Activated B cell treated with CpG ODN at 0.5 μM for 24 hours (primary cell): Measurements from ENCODE around the gene KRT9. TPM values are rescaled to one million over a fixed set of nuclear protein-coding genes. Genes with fewer than 3 reads are reported as not detected.

Experiments
- ATAC-seq: fragments of 200-7000 bp; cut with Tn5 transposase; one replicate; pipeline ENCODE4 v1.10.0; 2021; ENCODE audit warnings: low read depth, mild to moderate bottlenecking, moderate library complexity
- CTCF ChIA-PET: fragments of 350-600 bp; sonication (Branson Sonifier 250); formaldehyde crosslinking; loops from one replicate; lab custom pipeline; 2021; ENCODE audit warnings: antibody characterized with exemption; lab: Charles Lee
- POLR2A ChIA-PET: fragments of 350-600 bp; sonication (Branson Sonifier 250); formaldehyde crosslinking; loops from one replicate; lab custom pipeline; 2021; ENCODE audit warnings: antibody characterized with exemption; lab: Charles Lee
- DNase-seq: peaks from one replicate; pipeline ENCODE4 v3.0.0; 2022
- H3K27ac Mint-ChIP-seq: one replicate; pipeline ENCODE4 v1.8.0; 2020; ENCODE audit warnings: mixed read lengths
- H3K27me3 Mint-ChIP-seq: one replicate; pipeline ENCODE4 v1.8.0; 2021; ENCODE audit warnings: mixed read lengths
- H3K36me3 Mint-ChIP-seq: one replicate; pipeline ENCODE4 v1.8.0; 2021; ENCODE audit warnings: low read depth, mixed read lengths
- H3K4me1 Mint-ChIP-seq: one replicate; pipeline ENCODE4 v1.8.0; 2021; ENCODE audit warnings: mixed read lengths
- H3K4me3 Mint-ChIP-seq: one replicate; pipeline ENCODE4 v1.8.0; 2020; ENCODE audit warnings: mild to moderate bottlenecking, mixed read lengths
- H3K9me3 Mint-ChIP-seq: one replicate; pipeline ENCODE4 v1.8.0; 2020; ENCODE audit warnings: mixed read lengths
- CTCF ChIP-seq: fragments of 200-600 bp; IDR thresholded peaks from one replicate; pipeline ENCODE4 v1.8.0; 2022; ENCODE audit warnings: antibody characterized with exemption, mild to moderate bottlenecking
- intact Hi-C: fragments of 100-400 bp; cut with micrococcal nuclease; formaldehyde crosslinking; loops from one replicate; pipeline ENCODE4 v1.15.1; 2024
- total RNA-seq: library from RNA; stranded (reverse); gene quantifications from 2 replicates; pipeline ENCODE4 v1.2.3, GENCODE V29; 2022

The KRT9 gene
- total RNA-seq, 1 donor from 2014 or later = not detected

DNA sequence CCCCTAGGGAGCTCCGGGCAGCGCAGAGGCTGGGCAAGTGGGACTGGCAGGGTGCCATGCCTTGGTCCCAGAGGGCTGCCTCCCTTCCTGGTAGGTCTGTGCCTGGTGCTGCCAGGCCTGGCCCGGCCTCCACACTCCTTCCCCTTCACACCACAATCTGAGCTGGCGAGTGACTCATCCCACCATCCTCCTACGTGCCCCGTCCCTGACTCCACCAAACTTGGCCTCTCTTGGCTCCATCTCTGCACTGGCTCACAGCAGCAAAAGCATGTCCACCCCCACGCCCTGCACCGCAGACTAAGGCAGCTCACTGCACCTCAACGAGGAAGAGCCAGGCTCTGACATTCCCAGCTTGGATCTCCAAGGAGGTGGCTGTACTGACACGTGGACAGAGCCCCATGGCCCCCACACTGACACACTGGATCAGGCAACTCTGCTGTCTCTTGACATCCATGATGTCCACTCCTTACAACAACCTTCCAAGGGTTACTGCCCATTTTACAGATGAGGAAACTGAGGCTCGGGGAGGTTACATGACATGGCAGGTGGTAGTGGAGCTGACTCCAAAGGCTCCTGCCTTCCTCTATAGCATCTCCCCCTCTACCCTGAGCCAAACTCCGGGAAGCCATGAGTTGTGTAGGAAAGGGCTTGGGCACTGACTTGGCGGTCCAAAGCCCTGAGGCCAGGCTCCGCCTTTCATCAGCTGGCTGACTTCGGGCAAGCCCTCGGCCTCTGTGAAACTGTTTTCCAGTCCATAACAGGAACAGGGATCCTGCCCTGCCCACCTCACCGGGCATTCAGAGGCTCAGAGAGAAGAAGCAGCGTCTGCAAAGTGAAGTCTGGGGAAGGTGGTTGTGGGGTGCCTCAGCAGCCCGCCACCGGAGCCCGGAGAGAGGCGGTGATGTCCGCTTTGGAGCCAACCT lies 23.7 kb downstream of the KRT9 start:
- no peak for TF ChIP-seq CTCF
- no peak overlapping the region for H3K27ac Mint-ChIP-seq
- H3K27me3 Mint-ChIP-seq = peaks cover 34% of the 10 kb centered on the region
- peaks cover 7% of the 10 kb centered on the region for H3K9me3 Mint-ChIP-seq
- ChIA-PET CTCF (interaction anchor here (0.9 to 5.2 kb wide), 16 partner anchors 11 to 1001 kb away, joined by 3 to 52 read pairs (median 8); partner anchors contain the start of gene KRT15), POLR2A (interaction anchor here (1.0 to 1.5 kb wide), 2 partner anchors 100 to 115 kb away, joined by 6 read pairs; no protein-coding TSS in a partner anchor)
- no peak for DNase-seq
- no peak for ATAC-seq
- intact Hi-C loops = loop anchor here (2.0 to 5.0 kb wide), 2 partner anchors 691 to 931 kb away; no protein-coding TSS in a partner anchor
- peaks cover 3% of the 10 kb centered on the region for H3K36me3 Mint-ChIP-seq
- H3K4me1 Mint-ChIP-seq = peaks cover 8% of the 10 kb centered on the region
- no peak overlapping the region for H3K4me3 Mint-ChIP-seq

DNA sequence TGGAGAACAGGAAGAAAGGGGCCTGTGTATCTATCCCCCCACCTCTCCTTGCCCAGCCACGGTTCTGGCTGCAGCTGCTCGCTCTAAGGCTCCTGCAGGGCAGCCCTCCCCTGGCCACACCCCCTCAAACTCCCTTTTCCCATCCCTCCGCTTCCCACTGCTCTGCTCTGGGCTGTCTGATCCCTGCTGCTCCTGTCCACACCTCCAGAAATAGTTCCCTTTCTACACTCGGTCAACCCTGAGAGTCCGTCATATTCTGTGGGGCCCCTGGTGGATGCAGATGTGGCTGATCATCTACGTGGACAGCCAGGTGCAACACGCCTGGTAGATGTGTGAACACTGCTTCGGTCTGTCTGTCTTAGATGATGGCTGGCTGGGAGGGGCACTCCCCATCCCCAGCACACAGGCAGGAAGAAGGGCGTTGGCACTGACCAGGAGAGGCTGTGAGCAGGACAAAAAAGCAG lies 24.4 kb downstream of the KRT9 start:
- CTCF ChIA-PET = interaction anchor here (1.3 to 5.2 kb wide), 3 partner anchors 101 to 690 kb away, joined by 3 to 52 read pairs (median 29); no protein-coding TSS in a partner anchor
- Mint-ChIP-seq H3K36me3 (peaks cover 3% of the 10 kb centered on the region), H3K4me3 (no peak overlapping the region), H3K9me3 (peaks cover 7% of the 10 kb centered on the region), H3K4me1 (peaks cover 8% of the 10 kb centered on the region), H3K27me3 (peaks cover 28% of the 10 kb centered on the region), H3K27ac (no peak overlapping the region)
- intact Hi-C loops = loop anchor here (5.0 kb wide), 1 partner anchor 930 kb away; no protein-coding TSS in a partner anchor
- ATAC-seq (no peak), DNase-seq (no peak)
- TF ChIP-seq CTCF = no peak
- POLR2A ChIA-PET = no interaction called here

DNA sequence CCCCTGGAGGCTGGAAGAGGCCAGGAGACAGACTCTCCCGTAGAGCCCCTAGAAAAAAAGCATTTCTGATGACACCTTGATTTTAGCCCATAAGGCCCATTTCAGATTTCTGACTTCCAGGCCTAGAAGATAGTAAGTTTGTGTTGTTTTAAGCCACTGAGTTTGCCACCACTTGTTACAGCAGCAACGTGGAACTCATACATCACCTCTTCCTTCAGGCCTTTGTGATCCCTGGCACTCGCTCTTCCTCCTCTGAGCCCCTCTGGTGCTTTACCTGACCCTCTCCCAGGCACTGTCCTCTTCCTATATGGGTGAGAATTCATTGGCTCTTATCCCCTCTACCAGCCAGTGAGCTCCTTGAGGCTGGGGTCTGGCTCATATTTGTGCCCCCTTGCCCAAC lies 25.0 kb downstream of the KRT9 start:
- peaks cover 7% of the 10 kb centered on the region for H3K9me3 Mint-ChIP-seq
- no peak overlapping the region for H3K4me3 Mint-ChIP-seq
- ChIA-PET POLR2A (no interaction called here), CTCF (no interaction called here)
- H3K27ac Mint-ChIP-seq = no peak overlapping the region
- ATAC-seq (no peak), DNase-seq (no peak)
- no peak for TF ChIP-seq CTCF
- H3K27me3 Mint-ChIP-seq = peaks cover 31% of the 10 kb centered on the region
- H3K4me1 Mint-ChIP-seq = peaks cover 8% of the 10 kb centered on the region
- intact Hi-C loops = loop anchor here (5.0 kb wide), 1 partner anchor 930 kb away; no protein-coding TSS in a partner anchor
- peaks cover 3% of the 10 kb centered on the region for H3K36me3 Mint-ChIP-seq

DNA sequence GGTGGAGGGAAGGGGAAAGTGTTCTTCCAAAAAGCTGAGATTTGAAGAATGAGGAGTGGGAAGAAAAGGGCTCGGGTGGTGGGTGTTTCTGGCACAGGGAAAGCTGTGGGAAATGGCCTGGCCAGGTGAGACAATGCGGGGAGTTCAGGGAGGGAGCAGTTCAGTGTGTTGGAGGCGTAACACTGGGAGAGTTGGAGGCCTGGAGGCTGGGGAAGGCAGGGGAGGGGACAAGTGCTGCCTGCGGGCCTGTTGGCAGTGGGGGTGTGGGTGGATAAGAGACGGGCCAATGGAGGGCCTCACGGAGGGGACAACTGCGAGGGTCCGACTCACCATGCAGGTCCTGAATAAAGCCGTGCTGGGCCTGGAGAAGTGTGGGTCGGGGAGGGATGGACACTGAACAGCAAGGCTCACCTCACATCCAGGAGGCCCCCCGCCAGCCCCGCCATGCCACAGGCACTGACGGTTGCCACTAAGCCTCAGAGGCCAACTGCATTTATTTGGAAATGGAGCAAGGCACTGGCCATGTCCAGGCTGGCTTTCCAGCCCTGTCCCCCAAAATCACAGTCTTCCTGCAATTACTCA lies 25.9 kb downstream of the KRT9 start:
- DNase-seq = no peak
- H3K9me3 Mint-ChIP-seq = peaks cover 7% of the 10 kb centered on the region
- CTCF ChIA-PET = no interaction called here
- no peak overlapping the region for H3K4me3 Mint-ChIP-seq
- no peak for ATAC-seq
- no peak for TF ChIP-seq CTCF
- H3K36me3 Mint-ChIP-seq = peaks cover 3% of the 10 kb centered on the region
- peaks cover 8% of the 10 kb centered on the region for H3K4me1 Mint-ChIP-seq
- no peak overlapping the region for H3K27ac Mint-ChIP-seq
- intact Hi-C loops = loop anchor here (5.0 kb wide), 1 partner anchor 929 kb away; no protein-coding TSS in a partner anchor
- POLR2A ChIA-PET = no interaction called here
- peaks cover 31% of the 10 kb centered on the region for H3K27me3 Mint-ChIP-seq

- Mint-ChIP-seq H3K27ac (no peak overlapping the region), H3K4me3 (no peak overlapping the region), H3K36me3 (peaks cover 3% of the 10 kb centered on the region), H3K27me3 (peaks cover 33% of the 10 kb centered on the region), H3K9me3 (peaks cover 7% of the 10 kb centered on the region), H3K4me1 (peaks cover 8% of the 10 kb centered on the region)
- no peak for TF ChIP-seq CTCF
- intact Hi-C loops = loop anchor here (5.0 kb wide), 1 partner anchor 928 kb away; no protein-coding TSS in a partner anchor
- DNase-seq (no peak), ATAC-seq (no peak)
- ChIA-PET POLR2A (no interaction called here), CTCF (no interaction called here)
These were observed 26.9 kb downstream of the KRT9 start for GRCh38 chr17:41544935-41545334.
